AG20443 (cell line): Measurements from ENCODE around the gene MCM3AP.

Experiments used
- DNase-seq: peaks from one replicate; pipeline ENCODE4 v3.0.0; 2012; ENCODE audit warnings: low spot score, mixed read lengths

MCM3AP gene

GRCh38 chr21:46273341-46273740 is 12.1 kb downstream of the MCM3AP start:
- DNase-seq: no peak

DNA sequence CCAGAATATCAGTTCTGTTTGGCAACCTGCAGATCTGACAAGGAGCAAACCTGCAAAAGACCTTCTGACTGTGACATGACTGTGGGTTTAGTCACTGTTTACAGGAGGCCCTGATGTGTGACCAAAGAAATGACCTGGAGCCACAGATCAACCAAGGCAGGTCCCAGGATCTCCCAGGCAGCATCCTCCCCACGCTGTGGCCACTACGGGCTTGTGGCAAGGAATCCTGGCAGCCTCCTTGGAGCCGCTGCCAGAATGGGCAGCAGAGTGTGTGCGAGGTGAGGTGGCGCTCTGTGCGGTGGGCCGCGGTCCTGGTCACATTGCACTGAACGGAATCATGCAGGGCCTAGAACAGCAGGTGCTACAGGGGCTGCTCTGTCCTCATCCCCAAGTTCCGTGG is 15.9 kb downstream of the MCM3AP start:
- DNase-seq: no peak

DNA sequence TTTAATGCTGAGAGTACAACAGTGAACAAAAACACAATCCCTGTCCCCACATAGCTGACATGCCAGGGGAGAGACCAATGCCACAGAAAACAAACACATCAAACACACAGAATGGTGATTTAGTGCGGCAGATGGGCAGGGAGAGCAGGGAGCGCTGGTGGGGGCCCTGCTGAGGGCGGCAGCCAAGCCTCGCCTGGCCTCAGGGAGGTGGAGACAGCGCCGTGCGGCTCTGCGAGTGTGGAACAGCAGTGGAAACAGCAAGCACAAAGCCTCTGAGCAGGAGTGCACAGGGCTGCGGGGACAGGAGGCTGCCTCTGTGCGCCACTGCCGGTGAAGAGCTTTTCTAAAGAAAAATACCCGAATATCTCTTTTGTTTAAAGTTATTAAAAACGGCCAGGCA is 17.0 kb downstream of the MCM3AP start:
- no peak for DNase-seq

- DNase-seq: no peak
These were observed 18.5 kb downstream of the MCM3AP start for GRCh38 chr21:46266946-46267345.

DNA sequence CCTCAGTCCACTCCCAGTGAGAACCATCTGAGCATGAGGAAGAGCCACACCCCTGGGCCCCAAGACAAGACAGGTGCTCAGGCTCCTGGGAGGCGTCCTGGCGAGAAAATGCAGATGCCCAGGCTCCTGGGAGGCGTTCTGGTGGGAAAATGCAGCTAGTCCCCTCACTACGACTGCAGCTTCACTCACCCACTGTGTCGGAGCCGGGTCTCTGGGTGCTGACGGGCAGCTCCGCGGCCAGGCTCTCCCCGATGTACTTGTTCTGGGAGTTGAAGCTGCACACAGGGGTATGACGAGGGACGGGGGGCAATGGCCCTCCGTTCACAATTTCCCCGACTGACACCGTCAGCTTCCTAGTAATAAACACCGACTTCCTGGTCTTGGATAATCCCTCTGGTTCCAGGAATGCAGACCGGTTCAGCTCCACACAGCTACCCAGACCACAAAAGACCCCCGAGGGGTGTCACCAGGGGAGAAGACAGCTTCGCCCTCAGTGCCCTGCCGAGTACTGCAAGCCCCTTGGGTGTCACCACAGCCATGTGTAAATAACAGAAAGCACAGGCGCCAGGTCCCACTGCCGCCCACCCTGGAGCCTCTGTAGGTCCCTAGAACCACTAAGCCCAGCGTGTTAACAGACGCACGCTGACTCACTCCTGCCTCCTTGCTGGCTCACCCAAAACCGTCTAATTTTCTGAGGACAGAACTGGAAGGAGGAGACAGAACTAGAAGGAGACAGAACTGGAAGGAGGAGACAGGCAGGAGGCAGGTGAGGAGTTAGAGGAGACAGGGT is 19.5 kb downstream of the MCM3AP start:
- no peak for DNase-seq

GRCh38 chr21:46264690-46265144 is 20.7 kb downstream of the MCM3AP start:
- DNase-seq: no peak

DNA sequence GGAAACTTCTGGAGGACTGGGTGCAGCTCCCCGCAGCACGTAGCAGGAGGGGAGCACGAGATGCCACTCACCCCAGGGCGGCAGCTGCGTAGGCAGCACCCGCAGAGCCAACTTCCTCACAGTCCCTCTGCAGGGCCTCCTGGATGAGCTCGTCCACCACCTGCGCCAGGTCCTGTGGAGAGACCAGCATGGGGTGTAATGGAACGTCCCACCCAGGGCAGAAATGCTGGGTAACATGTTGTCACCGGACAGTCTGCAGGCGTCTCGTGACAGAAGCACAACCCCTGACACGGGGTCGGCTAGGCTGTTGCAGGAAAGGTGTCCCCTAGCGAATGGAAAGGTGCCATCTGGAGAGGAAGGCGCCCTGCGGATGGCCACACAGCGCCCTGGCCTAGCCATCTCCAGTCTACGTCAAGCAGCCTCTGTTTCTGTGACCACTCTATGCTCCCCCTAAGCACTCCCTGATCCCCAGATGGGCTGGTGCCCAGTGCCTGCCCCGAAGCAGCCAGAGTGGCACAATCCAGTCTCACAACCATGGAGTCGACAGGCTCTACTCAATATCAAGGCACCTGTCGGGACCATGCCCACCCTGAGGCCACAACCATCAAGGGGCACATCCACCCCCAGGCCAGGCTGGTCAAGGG is 21.2 kb downstream of the MCM3AP start:
- DNase-seq: peak; percentile 5

DNA sequence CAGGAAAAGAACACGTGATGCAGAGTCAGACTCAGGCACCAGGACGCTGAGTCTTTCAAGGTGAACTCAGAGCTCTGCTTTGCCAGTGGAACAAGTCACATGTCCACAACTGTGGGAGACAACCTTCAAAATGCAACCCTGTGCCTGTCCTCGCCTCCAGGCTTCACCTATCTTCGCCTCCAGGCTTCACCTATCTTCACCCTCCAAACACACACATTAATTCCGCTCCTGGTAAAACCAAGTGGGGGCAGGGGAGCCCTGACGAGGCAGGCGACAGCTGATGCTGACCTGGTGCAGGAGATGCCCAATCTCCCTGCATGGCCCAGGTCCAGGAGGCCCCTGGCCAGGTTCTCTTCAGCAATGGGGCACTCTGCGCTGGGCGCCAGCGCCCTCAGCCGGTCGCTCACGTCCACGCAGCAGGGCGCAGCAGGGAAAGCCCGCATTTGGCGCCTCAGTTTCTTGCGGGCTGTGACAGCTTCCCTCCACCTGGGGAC is 28.9 kb downstream of the MCM3AP start:
- DNase-seq: no peak

GRCh38 chr21:46255758-46256337 is 29.6 kb downstream of the MCM3AP start:
- no peak for DNase-seq

GRCh38 chr21:46255166-46255565 is 30.2 kb downstream of the MCM3AP start:
- no peak for DNase-seq

GRCh38 chr21:46254208-46254975 is 31.0 kb downstream of the MCM3AP start:
- DNase-seq: no peak

GRCh38 chr21:46253610-46254124 is 31.7 kb downstream of the MCM3AP start:
- DNase-seq: no peak

DNA sequence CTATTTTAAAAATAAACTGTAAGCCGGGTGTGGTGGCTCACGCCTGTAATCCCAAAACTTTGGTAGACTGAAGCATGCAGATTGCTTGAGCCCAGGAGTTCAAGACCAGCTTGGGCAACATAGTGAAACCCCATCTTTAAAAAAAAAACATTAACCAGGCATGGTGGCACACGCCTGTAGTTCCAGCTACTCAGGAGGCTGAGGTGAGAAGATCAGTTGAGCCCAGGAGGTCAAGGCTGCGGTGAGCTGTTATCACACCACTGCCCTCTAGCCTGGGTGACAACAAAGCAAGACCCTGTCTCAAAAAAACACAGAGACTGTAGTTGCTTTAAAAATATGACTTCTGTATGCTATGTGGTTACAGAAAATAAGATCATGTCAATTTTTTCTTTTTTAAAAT is 32.6 kb downstream of the MCM3AP start:
- no peak for DNase-seq

DNA sequence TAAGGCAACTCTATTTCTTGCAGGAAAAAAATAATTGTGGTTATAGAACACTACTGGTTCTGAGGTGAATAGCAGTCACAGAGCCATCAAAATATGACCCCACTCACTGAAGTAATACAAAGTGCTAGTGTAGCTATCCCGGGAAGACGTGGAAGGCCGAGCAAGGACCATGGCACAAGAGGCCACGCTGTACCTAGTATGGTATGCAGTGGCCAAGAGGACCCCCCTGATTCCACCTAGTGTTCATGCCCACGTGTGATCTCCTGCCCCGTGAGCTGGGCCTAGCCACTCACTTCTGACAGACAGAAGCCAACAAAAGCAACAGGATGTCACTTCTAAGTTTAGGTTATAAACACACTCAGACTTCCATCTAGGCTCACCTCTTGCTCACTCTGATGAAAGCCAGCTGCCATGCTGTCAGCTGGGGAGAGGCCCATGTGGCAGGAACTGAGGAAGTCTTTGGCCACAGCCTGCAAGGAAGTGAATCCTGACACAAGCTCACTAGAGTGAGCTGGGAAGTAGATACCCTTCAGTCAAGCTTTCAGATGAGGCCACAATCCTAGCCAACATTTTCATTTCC is 35.2 kb downstream of the MCM3AP start:
- DNase-seq: no peak

- no peak for DNase-seq
These were observed 36.6 kb downstream of the MCM3AP start for GRCh38 chr21:46248827-46249226.

DNA sequence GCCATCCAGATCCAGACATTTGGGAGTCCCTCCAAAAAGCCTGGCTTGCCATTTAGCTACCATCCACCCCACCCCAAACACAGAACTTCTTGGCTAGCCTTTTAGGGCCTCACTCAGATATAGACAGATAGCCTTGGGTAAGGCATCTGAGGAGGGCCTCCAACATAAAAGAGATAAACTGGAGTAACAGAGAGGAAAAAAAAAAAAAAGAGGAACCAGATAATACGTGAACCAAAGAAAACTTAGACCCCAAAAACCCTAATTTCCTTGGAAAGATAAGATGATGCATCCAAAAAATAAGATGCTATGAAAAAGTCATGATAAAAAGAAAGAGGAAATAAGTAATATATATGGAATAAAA is 37.0 kb downstream of the MCM3AP start:
- DNase-seq: no peak

DNA sequence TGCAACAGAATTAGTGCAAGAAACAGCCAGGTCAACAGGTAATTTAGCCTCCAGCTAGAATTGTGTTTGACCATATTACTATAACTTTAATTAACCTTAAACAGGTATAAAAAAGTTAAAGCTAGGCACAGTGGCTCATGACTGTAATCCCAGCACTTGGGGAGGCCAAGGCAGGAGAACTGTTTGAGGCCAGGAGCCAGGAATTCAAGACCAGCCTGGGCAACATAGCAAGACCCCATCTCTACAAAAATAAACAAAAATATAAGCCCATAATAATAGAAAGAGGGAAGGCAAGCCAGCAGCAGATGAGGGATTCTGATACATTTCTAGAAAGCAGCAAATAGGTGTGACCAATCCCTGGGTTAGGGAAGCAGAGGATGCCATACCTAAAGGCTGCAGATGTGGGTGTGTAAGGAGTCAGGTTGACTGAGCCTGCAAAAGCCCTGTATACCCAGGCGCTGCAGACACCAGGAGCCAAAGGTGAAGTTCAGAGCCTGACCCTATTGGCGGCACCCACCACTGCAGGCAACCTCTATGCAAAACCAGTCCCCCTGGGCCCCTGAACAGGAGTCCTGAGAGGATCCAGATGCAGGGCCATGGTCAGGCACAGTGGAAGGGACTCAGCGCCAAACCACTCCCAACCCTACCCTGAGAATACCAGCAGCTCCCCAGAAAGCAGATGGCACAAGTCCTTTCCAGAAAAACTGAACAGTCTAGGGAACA is 37.6 kb downstream of the MCM3AP start:
- DNase-seq: no peak

DNA sequence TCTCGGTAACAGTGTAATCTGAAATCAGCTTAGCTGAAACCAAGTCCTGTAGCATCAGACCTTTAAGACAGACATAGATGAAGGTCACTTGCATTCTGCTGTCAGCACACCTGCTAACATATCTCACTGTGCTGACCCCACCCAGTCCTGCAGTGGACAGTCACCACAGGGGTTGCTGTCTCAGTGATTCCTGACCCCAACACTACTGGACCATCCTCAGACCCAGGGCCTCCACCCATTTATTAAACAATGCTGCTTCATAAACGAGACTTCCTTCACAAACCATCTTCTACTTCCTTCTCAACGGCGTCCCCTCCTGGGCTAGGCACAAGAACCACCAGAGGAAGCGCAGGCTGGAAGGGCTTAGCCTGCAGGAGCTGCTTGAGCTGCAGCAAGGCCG is 39.1 kb downstream of the MCM3AP start:
- no peak for DNase-seq

DNA sequence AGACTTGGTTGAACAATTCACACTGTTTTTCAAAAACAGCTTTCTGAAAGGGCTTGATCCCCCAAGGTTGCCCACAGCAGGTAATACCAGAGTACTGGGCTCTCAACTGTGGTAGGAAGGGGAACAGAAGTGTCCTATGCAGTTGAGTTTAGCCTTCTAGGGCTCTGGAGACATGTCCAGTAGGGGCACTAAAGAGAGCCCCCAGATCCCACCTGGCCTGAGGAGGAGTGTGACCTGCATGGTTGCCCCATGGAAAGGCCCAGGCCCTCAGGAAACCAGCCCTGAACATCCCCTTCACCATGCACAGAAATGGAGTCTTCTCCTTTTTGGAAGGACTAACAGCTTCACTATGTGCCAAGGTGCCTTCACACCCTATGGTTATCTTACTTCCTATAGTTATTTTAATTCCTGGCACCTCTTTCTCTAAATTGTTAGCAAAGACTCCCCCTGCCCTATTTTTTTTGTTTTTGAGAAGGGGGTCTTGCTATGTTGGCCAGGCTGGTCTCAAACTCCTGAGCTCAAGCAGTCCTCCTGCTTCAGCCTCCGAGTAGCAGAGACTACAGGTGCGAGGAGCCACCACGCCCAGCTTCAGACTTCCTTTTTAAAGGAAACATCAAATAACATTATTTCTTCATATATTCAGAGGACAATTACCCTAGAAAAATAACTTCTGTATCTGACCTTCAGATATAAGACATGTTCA is 40.0 kb downstream of the MCM3AP start:
- no peak for DNase-seq

DNA sequence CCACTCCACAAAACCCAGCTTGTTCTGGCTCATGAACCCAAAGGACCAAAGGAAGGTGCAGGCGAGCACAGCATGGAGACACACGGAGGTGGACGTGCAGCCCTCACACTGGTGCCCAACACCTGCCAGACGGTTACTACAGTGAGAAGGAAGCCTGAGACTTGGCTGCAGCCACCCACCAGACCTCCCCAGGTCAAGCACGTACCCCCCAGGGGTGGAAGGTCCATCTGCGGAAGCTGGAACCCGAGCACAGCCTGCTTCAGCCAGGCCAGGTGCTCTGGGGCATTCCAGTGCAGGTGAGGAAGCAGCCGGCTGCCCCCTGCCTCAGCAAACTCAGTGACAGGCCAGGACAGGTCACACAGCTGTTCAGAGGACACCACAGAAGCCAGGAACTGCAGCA is 40.8 kb downstream of the MCM3AP start:
- DNase-seq: no peak

DNA sequence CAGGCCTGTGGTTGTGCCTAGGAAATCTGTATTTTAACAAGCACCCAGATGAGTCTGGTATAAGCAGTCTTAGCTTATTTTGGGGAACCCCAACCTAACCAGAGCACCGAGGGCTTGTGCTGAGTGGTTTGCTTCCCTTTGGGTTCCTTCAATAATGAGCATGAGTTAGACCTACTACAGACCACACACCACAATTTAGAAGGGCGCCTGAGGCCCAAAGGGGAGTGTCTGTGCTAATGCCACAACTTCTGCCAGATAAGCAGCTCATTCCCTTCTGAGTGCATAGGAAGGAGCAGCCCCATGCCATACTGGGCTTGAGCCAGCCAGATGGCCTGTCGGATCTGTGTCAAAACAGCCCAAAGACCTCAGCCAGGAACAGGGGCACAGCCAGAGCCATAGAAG is 41.5 kb downstream of the MCM3AP start:
- no peak for DNase-seq
